GM12872 (cell line): ENCODE measurements around the gene AMELX.

Experiments used
- CTCF ChIP-seq: IDR thresholded peaks from 3 replicates; pipeline ENCODE4 v1.5.1; 2011; ENCODE audit warnings: low read depth, mild to moderate bottlenecking, low read length, moderate library complexity; ENCODE audit not compliant: insufficient read depth

The AMELX gene

DNA sequence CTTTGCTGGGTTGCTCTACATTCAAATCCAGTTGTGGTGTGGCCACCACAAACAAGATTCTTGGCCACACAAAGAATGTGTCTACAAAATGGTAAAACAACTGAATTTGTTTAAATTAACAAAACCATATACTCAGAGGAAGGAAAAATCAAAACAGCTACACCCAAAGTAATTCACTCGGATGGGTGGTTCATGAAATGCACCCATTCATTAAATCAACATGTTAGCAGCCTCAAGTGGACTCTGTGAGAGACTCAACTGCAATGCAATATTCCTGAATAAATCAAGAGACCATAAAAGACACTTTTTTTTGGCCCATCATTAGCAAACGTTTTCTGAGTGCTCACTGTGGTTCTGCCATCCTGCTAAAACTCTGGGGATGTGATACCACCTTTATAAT is 11.2 kb upstream of the AMELX start:
- no peak for TF ChIP-seq CTCF

DNA sequence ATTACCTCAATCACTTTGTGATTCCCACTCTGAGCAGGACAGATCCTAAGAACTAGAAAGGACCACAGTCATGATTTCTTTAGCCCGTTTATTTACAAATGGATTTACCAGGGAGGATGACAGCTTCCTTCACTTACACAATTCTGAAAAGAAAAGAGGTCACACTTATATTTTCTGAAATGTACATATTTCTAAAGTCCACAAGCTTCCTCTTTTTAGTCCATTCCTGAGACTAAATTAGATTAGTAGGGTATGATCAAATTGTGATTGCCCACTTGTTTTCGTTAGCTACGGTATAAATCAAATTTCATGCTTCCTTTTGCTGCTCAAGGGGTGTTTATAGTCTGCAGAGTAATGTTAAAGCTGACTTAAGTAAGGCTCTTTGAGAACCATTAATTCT is 7.6 kb upstream of the AMELX start:
- no peak for TF ChIP-seq CTCF

GRCh38 chrX:11287505-11287904 is 5.7 kb upstream of the AMELX start:
- TF ChIP-seq CTCF, result no peak

DNA sequence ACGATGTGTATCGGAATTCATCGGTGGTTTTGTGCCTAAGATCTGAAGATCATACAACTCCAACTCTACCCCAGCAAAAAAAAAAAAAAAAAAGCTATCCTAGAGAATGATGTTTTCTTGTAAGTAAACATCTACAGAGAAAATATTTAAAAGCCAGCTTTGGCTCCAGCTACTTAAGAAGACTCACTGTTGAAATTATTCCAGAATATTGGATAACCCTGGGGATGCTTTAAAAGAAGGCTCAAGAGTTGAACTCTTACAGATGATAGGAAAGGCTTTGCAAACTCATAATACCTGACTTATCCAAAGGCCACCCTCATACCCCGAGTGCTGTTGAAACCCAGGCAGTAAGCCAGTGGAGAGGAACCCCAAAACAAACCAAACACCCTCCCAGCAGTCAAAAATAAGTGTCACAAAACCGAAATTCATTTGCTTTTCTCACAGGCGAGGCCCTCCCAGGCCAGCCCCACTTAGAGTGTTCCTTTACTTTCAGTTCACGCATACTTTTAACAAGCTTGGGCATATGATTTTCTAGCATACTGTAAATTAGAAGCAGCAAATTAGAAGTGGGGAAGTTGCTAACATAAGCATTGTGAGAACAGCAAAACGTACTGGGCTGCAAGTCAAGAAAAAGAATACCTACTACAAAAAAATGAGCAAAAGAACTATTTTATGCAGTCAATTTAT is 2.7 kb upstream of the AMELX start:
- TF ChIP-seq CTCF, result no peak

- no peak for TF ChIP-seq CTCF
These were observed 2.8 kb downstream of the AMELX start for GRCh38 chrX:11296051-11296450.

- no peak for TF ChIP-seq CTCF
These were observed 5.4 kb downstream of the AMELX start for GRCh38 chrX:11298600-11298999.

- no peak for TF ChIP-seq CTCF
These were observed 11.6 kb downstream of the AMELX start for GRCh38 chrX:11304829-11305228.

DNA sequence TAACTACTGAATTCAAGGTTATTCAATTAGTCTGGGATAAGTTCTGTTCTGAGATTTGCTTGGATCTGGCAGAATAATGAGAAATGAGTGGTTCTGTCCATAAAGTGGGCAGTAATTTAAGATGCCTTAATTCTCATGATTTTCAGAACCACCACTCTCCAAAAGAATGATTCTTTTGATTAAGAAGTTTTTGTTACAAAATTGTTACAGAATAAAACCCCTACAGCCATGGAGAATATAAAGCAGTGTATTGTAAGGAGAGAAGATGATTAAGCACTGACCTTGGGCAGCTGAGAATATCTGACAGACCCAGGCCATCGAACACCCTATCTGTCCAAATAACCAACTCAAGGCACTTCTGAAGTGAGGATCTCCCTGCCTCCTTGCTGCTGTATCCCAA is 12.4 kb downstream of the AMELX start:
- no peak for TF ChIP-seq CTCF
